GM12892 (cell line): ENCODE measurements around the gene TBC1D13.
"Not testable (repeated sequence)": the region's sequence is repeated elsewhere in the genome, so short reads cannot be mapped to it uniquely, and the experiment has no call there.

Source experiments
- DNase-seq: peaks from one replicate; pipeline ENCODE4 v3.0.0; 2011; ENCODE audit not compliant: insufficient read length
- FAIRE-seq: peaks from 2 replicates; lab custom pipeline; 2011; peaks lifted over from hg19 to GRCh38; lab: Jason Lieb, UNC
- POLR2A ChIP-seq: IDR thresholded peaks from 2 replicates; pipeline ENCODE4 v1.6.1; 2011; ENCODE audit warnings: low read depth, low read length, control low read depth
- POLR2AphosphoS5 ChIP-seq: IDR thresholded peaks from 2 replicates; pipeline ENCODE4 v1.6.1; 2011; ENCODE audit warnings: low read depth, low read length, control low read depth
- TAF1 ChIP-seq: IDR thresholded peaks from 2 replicates; pipeline ENCODE4 v1.6.1; 2011; ENCODE audit warnings: low read depth, mild to moderate bottlenecking, control low read depth, low read length, borderline replicate concordance

TBC1D13 gene

DNA sequence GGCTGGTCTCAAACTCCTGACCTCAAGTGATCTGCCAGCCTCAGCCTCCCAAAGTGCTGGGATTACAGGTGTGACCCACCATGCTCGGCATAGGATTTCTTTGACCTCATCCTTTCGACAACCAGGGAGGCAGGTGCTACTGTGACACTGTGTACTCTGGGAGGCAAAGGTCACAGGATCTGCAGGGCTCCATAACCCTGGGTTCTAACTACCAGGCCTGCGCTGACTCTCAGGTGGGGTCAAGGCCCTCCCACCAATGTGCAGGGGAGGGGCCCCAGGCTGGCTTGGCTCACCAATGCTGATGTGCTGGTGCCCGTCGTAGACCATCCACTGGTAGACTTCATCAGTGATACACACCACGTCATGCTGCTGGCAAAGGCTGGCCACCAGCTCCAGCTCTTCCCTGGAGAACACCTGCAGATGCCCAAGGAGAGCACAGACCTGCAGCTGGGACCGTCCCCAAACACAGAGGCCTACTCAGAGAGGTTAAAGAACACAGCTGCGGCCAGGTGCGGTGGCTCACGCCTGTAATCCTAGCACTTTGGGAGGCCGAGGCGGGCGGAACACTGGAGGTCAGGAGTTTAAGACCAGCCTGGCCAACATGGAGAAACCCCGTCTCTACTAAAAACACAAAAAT, 49.6 kb downstream of the TBC1D13 start:
- DNase-seq = no peak
- no peak for FAIRE-seq
- TF ChIP-seq TAF1 = no peak
- TF ChIP-seq POLR2A = no peak
- TF ChIP-seq POLR2AphosphoS5 = no peak

DNA sequence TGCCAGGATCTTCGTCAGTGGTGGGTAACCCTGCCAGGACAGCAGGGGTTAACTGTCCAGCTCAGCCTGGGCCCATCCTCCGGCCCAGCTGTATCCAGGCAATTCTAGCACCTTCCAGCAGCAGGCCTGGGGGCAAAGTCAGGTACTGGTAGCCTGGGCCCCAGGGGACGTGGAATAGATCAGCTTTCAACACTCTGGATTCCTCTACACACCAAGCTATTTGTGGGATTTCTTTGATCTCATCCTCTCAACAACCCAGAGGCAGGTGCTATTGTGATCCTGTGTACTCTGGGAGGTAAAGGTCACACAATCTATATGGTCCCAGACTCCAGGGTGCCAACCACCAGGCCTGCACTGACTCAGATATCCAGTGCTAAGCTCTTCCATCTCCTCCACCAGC, 51.3 kb downstream of the TBC1D13 start:
- DNase-seq = no peak
- FAIRE-seq = no peak
- TF ChIP-seq TAF1 (no peak), POLR2AphosphoS5 (no peak), POLR2A (no peak)

DNA sequence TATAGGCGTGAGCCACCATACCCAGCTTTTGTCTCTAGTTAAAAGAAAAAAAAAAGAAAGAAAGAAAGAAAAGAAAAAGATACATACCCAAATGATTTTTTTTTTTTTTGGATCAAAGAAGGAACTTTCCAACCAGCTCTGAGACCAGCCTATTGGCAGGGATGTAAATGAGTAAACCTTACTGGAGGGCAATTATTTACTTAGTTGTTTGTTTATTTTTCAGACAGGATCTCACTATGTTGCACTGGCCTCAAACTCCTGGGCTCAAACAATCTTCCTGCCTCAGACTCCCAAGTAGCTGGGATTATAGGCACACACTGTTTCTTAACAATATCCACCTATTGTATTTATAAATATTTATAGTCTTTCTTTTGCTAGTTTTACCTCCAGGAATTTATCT, 53.5 kb downstream of the TBC1D13 start:
- no peak for FAIRE-seq

DNA sequence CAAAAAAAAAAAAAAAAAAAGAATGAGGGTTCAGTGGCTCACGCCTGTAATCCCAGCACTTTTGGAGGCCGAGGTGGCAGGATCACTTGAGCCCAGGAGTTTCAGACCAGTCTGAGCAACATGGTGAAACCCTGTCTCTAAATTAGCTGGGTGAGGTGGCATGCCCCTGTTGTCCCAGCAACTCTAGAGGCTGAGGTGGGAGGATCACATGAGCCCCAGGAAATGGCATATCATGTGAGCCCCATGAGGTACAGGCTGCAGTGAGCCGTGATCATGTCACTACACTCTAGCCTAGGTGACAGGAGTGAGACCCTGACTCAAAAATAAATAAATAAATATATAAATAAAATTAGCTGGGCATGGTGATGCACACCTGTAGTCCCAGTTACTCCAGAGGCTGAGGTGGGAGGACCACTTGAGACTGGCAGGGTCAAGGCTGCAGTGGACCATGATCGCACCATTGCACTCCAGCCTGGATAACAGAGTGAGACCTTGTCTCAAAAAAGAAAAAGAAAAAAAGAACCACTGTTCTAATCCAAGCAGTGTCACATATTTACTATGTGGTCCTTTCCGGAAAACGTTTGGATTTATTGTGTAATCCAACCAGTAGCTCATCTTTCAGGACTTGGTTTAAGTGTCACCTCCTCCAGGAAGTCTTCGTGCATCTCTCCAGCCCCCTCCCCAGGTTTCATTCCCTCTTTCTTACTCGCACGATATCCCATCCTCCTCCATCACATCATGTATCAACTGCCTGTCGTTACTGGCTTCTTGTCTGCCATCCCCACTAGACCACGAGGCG, 54.8 kb downstream of the TBC1D13 start:
- no peak for TF ChIP-seq POLR2A
- no peak for TF ChIP-seq POLR2AphosphoS5
- TF ChIP-seq TAF1 = no peak
- DNase-seq (no peak), FAIRE-seq (no peak)

More for the DNA sequence above, 53.5 kb downstream of the TBC1D13 start:
- no peak for DNase-seq
- TF ChIP-seq POLR2AphosphoS5 (no peak), TAF1 (no peak), POLR2A (no peak)

DNA sequence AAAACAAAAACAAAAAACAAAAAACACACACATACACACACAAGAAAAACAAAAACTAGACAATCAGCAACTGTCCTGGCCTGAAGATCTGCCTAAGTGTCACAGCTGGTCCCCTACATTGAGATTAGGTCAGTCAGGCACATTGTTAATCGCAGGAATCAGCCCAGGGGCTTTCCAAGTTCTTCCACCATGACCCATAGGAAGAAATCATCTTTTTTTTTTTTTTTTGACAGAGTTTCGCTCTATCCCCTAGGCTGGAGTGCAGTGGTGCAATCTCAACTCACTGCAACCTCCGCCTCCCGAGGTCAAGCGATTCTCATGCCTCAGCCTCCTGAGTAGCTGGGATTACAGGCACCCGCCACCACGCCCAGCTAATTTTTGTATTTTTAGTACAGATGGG, 56.1 kb downstream of the TBC1D13 start:
- not testable (repeated sequence) for DNase-seq, FAIRE-seq

DNA sequence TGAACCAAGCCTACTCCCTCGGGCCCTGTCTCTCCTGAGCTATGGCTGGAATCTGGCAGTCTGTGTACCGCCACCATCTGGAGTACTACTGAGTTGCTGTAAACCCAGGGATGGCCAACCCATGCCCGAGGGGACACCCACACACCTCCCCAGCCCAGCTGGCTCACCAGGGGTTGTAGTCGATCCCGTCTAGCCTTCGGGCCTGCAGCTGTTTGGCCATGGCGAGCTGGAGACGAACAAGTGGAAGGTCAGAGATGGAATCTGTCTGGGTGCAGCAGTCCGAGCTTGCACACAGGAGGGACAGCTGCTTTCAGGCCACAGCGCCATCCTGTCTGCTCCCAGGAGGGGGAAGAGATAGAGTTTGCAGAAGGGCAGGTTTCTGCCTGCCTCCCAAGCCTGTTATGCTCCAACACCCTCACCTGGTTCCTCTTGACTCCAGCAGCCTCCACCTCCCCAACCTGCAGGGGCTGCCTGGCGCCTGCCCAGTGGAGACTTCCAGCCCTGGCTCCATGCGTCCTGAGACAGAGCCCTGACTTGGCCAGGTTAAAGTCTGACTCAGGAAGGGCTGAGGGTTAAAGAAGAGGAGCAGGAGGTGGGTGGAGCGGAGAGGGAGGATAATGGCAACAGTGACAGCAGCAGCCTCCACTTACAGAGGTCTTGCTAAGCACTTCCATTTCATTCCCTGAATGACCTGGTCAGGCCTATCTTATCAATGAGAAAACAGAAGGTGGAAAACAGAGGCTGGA, 58.3 kb downstream of the TBC1D13 start:
- DNase-seq (no peak), FAIRE-seq (no peak)
- TF ChIP-seq TAF1 = no peak
- no peak for TF ChIP-seq POLR2A
- TF ChIP-seq POLR2AphosphoS5 = no peak

DNA sequence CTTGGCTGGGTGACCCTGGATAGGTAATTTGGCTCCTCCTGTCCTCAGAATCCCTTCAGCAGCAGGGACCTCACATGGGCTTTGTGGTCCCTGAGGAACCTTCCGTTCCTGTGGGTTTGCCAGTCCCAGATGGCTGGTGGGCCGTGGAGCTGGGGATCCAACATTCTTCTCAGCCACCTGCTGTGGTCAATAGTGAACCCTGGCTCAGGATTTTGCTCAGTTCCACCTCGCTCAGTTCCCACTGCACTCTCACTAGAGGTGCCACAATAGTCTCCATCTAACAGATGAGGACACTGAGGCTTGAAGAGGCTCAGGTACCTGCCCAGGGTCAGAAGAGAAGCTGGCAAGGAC, 59.6 kb downstream of the TBC1D13 start:
- DNase-seq (no peak), FAIRE-seq (no peak)
- no peak for TF ChIP-seq POLR2AphosphoS5
- no peak for TF ChIP-seq TAF1
- TF ChIP-seq POLR2A = no peak

DNA sequence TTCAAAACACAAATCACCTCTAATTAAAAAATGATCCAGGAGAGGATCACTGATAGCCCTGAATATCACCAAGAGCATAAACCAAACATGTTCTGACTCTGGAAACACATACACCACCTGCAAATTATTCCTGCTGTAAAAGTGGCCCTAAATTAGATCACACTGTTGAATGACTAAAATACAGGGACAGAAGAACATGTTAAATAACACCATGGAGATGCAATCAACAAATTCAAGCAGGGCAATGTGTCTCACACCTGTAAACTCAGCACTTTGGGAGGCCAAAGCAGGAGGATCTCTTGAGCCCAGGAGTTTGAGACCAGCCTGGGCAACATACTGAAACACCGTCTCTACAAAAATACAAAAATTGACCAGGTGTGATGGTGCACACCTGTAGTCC, 60.8 kb downstream of the TBC1D13 start:
- DNase-seq = no peak
- no peak for FAIRE-seq
- no peak for TF ChIP-seq POLR2AphosphoS5
- no peak for TF ChIP-seq TAF1
- no peak for TF ChIP-seq POLR2A

DNA sequence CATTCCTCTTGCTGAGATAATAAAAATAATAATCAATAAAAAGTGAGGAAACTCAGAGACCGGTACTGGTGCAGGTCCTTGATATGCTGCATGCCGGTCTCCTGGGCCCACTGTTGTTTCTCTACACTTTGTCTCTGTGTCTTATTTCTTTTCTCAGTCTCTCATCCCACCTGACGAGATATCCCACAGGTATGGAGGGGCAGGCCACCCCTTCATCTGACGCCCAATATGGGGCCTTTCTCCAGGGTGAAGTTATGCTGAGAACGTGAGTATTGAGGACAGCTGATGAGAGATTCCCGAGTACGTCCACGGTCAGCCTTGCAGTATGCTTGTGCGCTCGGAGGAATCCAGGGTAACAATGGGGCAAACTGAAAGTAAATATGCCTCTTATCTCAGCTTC, 64.0 kb downstream of the TBC1D13 start:
- DNase-seq, FAIRE-seq: not testable (repeated sequence)

DNA sequence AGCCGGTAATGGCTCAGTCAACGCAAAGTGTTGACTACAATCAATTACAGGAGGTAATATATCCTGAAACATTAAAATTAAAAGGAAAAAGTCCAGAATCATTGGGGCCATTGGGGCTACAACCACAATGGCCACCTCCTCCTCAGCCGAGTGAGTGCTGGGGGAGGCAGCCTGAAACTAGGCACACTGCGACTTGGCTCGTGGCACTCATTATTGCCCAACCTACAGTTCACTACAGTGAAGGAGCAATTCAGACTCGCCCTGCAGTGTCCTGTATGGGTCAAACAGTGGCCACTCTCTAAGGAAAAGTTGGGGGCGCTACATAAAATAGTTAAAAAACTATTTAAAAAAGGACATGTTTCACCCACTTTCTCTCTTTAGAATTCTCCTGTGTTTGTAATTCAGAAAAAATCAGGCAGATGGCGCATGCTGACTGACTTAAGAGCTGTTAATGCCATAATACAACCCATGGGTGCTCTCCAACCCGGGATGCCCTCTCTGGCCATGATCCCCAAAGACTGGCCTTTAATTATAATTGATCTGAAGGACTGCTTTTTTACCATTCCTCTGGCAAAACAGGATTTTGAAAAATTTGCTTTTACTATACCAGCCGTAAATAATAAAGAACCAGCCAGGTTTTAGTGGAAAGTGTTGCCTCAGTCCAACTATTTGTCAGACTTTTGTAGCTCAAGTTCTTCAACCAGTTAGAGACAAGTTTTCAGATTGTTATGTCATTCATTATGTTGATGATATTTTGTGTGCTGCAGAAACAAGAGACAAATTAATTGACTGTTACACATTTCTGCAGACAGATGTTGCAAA, 64.9 kb downstream of the TBC1D13 start:
- not testable (repeated sequence) for DNase-seq

DNA sequence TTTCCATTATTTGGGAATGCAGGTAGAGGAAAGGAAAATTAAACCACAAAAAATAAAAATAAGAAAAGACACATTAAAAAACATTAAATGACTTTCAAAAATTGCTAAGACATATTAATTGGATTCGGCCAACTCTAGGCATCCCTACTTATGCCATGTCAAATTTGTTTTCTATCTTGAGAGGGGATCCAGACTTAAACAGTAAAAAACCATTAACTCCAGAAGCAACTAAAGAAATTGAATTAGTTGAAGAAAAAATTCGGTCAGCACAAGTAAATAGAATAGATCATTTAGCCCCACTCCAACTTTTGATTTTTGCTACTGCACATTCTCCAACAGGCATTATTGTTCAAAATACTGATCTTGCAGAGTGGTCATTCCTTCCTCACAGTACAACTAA, 65.6 kb downstream of the TBC1D13 start:
- not testable (repeated sequence) for FAIRE-seq, DNase-seq

More for the DNA sequence above, 64.9 kb downstream of the TBC1D13 start:
- FAIRE-seq = not testable (repeated sequence)

DNA sequence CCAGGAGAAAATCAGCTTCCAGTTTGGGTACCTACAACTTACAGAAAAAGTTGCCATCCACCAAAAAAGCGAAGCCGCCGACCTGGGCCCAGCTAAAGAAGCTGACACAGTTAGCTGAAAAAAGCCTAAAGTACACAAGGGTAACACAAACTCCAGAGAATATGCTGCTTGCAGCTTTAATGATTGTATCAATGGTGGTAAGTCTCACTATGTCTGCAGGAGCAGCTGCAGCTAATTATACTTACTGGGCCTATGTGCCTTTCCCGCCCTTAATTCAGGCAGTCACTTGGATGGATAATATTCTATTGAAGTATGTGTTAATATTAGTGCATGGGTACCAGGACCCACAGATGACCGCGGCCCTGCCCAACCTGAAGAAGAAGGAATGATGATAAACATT, 67.4 kb downstream of the TBC1D13 start:
- not testable (repeated sequence) for FAIRE-seq, DNase-seq

DNA sequence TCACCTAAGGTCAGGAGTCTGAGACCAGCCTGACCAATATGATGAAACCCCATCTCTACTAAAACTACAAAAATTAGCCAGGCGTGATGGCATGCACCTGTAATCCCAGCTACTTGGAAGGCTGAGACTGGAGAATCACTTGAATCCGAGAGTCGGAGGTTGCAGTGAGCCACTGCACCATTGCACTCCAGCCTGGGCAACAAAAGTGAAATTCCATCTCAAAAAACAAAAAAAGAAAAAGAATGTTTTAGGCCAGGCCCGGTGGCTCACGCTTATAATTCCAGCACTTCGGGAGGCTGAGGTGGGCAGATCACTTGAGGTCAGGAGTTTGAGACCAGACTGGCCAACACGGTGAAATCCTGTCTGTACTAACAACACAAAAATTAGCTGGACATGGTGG, 71.4 kb downstream of the TBC1D13 start:
- not testable (repeated sequence) for DNase-seq, FAIRE-seq
